K562 (cell line): Measurements from ENCODE around the gene NDUFB5. TPM values are rescaled to one million over a fixed set of nuclear protein-coding genes. Genes with fewer than 3 reads are reported as not detected.
A peak's percentile ranks its signal among the peaks of the same experiment; 100 is the strongest.

Source experiments
- ATF7 ChIP-seq: fragments of 450-650 bp; IDR thresholded peaks from 2 replicates; pipeline ENCODE4 v1.7.1; 2014; ENCODE audit warnings: mild to moderate bottlenecking, moderate library complexity
- FOXK2 ChIP-seq, 2 experiments: fragments of 450-650 bp; IDR thresholded peaks in 1 of 2; conservative IDR thresholded peaks in 1 of 2; 2 replicates each; pipeline ENCODE4 v1.6.1; 2016; ENCODE audit warnings: low read depth in 2 of 2, mild to moderate bottlenecking in 1 of 2
- GATAD2B ChIP-seq: fragments of 450-650 bp; IDR thresholded peaks from 2 replicates; pipeline ENCODE4 v1.6.1; 2017; ENCODE audit warnings: mild to moderate bottlenecking, borderline replicate concordance
- HCFC1 ChIP-seq: IDR thresholded peaks from 2 replicates; pipeline ENCODE4 v1.6.1; 2012; ENCODE audit warnings: low read depth, low read length, improper control_type of control experiment
- KHSRP ChIP-seq: fragments of 450-650 bp; IDR thresholded peaks from 2 replicates; pipeline ENCODE4 v1.6.1; 2017
- KLF13 ChIP-seq: fragments of 450-650 bp; IDR thresholded peaks from 2 replicates; pipeline ENCODE4 v1.6.1; 2016; ENCODE audit warnings: missing genetic modification characterization, low read depth, mild to moderate bottlenecking, missing compliant biosample characterization, moderate library complexity, borderline replicate concordance
- LCOR ChIP-seq: sonication (generic); formaldehyde crosslinking; IDR thresholded peaks from 2 replicates; pipeline ENCODE4 v1.8.0; 2022; ENCODE audit warnings: mild to moderate bottlenecking, missing genetic modification reagents
- NFE2 ChIP-seq: IDR thresholded peaks from 2 replicates; pipeline ENCODE4 v1.6.1; 2014; ENCODE audit warnings: antibody characterized with exemption, low read depth
- SUPT5H ChIP-seq: fragments of 450-650 bp; IDR thresholded peaks from 2 replicates; pipeline ENCODE4 v1.6.1; 2016
- TEAD1 ChIP-seq, 2 experiments: fragments of 450-650 bp in 1 of 2; sonication (generic) in 1 of 2; formaldehyde crosslinking; IDR thresholded peaks; 2 replicates each; pipeline versions ENCODE4 v1.4.0 to v1.8.0; 2020 to 2022; ENCODE audit warnings: mild to moderate bottlenecking in 2 of 2, missing genetic modification reagents in 1 of 2
- TRIM24 ChIP-seq, 2 experiments: fragments of 450-650 bp; IDR thresholded peaks; 2 replicates each; pipeline ENCODE4 v1.6.1; 2016
- ZFP91 ChIP-seq: sonication (generic); formaldehyde crosslinking; IDR thresholded peaks from 2 replicates; pipeline ENCODE4 v1.8.0; 2022; ENCODE audit warnings: mild to moderate bottlenecking, missing genetic modification reagents
- ZKSCAN8 ChIP-seq: fragments of 200-800 bp; sonication (Bioruptor generic); IDR thresholded peaks from 2 replicates; pipeline ENCODE4 v1.6.1; 2016; ENCODE audit warnings: missing genetic modification characterization, missing compliant biosample characterization
- ZNF197 ChIP-seq: fragments of 200-800 bp; sonication (Bioruptor generic); IDR thresholded peaks from 2 replicates; pipeline ENCODE4 v1.6.1; 2016; ENCODE audit warnings: low read depth, missing genetic modification characterization, missing compliant biosample characterization
- ZNF217 ChIP-seq: sonication (generic); formaldehyde crosslinking; IDR thresholded peaks from 2 replicates; pipeline ENCODE4 v1.8.0; 2022; ENCODE audit warnings: mild to moderate bottlenecking, missing genetic modification reagents
- ZNF707 ChIP-seq: fragments of 250-450 bp; sonication (Bioruptor Pico); conservative IDR thresholded peaks from 2 replicates; pipeline ENCODE4 v1.8.0; 2022; ENCODE audit warnings: inconsistent platforms, mild to moderate bottlenecking, moderate library complexity
- polyA plus RNA-seq, 8 experiments: library from polyadenylated mRNA; depleted of rRNA in 4 of 8; stranded (reverse) in 5 of 8; unstranded in 3 of 8; fragments of >200 nt; fragmentation: Nextera tagmentation in 2 of 8; fragmentation: Illumina TruSeq in 1 of 8; extraction: Ambion mirVana in 2 of 8; extraction: Trizol in 1 of 8; gene quantifications; 2 replicates each; pipeline versions ENCODE4 v1.2.1 to v1.2.3, GENCODE V29; 2011 to 2014; ENCODE audit warnings: inconsistent platforms in 1 of 8, missing spikeins in 1 of 8
- total RNA-seq, 7 experiments: library from RNA; depleted of rRNA in 6 of 7; stranded (reverse); fragments of >200 nt in 6 of 7; fragmentation: Illumina TruSeq in 2 of 7; extraction: Trizol in 2 of 7; gene quantifications; 2 replicates each; pipeline versions ENCODE4 v1.2.1 to v1.2.3, GENCODE V29; 2011 to 2021; ENCODE audit warnings: low replicate concordance in 1 of 7
- TF ChIP-seq, protein P1 (sequence below): fragments of 250-450 bp; sonication (Bioruptor Pico); IDR thresholded peaks from 2 replicates; pipeline ENCODE4 v1.8.0; 2022; ENCODE audit warnings: moderate library complexity, mild to moderate bottlenecking, inconsistent platforms
- TF ChIP-seq, protein P2 (sequence below): fragments of 200-800 bp; sonication (Bioruptor generic); IDR thresholded peaks from 2 replicates; pipeline ENCODE4 v1.6.1; 2017; ENCODE audit warnings: missing genetic modification characterization, missing compliant biosample characterization
- TF ChIP-seq, protein P3 (sequence below), 2 experiments: fragments of 150-350 bp in 1 of 2; IDR thresholded peaks; 2 replicates each; pipeline ENCODE4 v1.6.1; 2012 to 2016; ENCODE audit warnings: low read depth in 2 of 2, low read length in 2 of 2, mild to moderate bottlenecking in 1 of 2, moderate library complexity in 1 of 2
- TF ChIP-seq, protein P4 (sequence below): fragments of 250-450 bp; sonication (Bioruptor Pico); IDR thresholded peaks from 2 replicates; pipeline ENCODE4 v1.5.0; 2021

NDUFB5 gene
- total and polyA plus RNA-seq, 9 of the 15 experiments (the other 6 are each of a cell fraction or from before 2014, with no cell fraction given), result 128 to 466 (median 176) TPM

- TF ChIP-seq LCOR (CRISPR knock-in tag) (peak; percentile 16; the same call in 1 of the 2 replicates), TEAD1 (CRISPR knock-in tag; IDR thresholded peaks at IDR 0.05) (peak in 1 of 2 experiments; percentile 60; a peak in 1 of 4 replicates), KLF13 (tag) (peak; percentile 30; the same call in 1 of the 2 replicates), GATAD2B (no peak), ZFP91 (CRISPR knock-in tag) (no peak), ZNF197 (CRISPR knock-in tag) (no peak), KHSRP (no peak), HCFC1 (peak; percentile 29), ZNF707 (CRISPR knock-in tag) (no peak), NFE2 (no peak), ATF7 (peak; percentile 78), TRIM24 (IDR thresholded peaks at IDR 0.05) (no peak), ZNF217 (CRISPR knock-in tag) (no peak), SUPT5H (peak; percentile 98), FOXK2 (conservative IDR thresholded peaks at IDR 0.05 in 1 of 2, IDR thresholded peaks at IDR 0.05 in 1 of 2; ENCODE audit: low read depth in 2 of 2) (peak; percentile 60 to 67; a peak in 3 of 4 replicates), ZKSCAN8 (CRISPR knock-in tag) (no peak)
- TF ChIP-seq, protein P1, sequence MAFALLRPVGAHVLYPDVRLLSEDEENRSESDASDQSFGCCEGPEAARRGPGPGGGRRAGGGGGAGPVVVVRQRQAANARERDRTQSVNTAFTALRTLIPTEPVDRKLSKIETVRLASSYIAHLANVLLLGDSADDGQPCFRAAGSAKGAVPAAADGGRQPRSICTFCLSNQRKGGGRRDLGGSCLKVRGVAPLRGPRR (CRISPR knock-in tag), result no peak
- TF ChIP-seq, protein P2, sequence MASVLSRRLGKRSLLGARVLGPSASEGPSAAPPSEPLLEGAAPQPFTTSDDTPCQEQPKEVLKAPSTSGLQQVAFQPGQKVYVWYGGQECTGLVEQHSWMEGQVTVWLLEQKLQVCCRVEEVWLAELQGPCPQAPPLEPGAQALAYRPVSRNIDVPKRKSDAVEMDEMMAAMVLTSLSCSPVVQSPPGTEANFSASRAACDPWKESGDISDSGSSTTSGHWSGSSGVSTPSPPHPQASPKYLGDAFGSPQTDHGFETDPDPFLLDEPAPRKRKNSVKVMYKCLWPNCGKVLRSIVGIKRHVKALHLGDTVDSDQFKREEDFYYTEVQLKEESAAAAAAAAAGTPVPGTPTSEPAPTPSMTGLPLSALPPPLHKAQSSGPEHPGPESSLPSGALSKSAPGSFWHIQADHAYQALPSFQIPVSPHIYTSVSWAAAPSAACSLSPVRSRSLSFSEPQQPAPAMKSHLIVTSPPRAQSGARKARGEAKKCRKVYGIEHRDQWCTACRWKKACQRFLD, result peak; percentile 74; the same call in 1 of the 2 replicates
- TF ChIP-seq, protein P3, sequence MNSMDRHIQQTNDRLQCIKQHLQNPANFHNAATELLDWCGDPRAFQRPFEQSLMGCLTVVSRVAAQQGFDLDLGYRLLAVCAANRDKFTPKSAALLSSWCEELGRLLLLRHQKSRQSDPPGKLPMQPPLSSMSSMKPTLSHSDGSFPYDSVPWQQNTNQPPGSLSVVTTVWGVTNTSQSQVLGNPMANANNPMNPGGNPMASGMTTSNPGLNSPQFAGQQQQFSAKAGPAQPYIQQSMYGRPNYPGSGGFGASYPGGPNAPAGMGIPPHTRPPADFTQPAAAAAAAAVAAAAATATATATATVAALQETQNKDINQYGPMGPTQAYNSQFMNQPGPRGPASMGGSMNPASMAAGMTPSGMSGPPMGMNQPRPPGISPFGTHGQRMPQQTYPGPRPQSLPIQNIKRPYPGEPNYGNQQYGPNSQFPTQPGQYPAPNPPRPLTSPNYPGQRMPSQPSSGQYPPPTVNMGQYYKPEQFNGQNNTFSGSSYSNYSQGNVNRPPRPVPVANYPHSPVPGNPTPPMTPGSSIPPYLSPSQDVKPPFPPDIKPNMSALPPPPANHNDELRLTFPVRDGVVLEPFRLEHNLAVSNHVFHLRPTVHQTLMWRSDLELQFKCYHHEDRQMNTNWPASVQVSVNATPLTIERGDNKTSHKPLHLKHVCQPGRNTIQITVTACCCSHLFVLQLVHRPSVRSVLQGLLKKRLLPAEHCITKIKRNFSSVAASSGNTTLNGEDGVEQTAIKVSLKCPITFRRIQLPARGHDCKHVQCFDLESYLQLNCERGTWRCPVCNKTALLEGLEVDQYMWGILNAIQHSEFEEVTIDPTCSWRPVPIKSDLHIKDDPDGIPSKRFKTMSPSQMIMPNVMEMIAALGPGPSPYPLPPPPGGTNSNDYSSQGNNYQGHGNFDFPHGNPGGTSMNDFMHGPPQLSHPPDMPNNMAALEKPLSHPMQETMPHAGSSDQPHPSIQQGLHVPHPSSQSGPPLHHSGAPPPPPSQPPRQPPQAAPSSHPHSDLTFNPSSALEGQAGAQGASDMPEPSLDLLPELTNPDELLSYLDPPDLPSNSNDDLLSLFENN (IDR thresholded peaks at IDR 0.05; ENCODE audit: low read depth in 2 of 2, low read length in 2 of 2), result peak in 1 of 2 experiments; percentile 47; a peak in 1 of 4 replicates
- TF ChIP-seq, protein P4, sequence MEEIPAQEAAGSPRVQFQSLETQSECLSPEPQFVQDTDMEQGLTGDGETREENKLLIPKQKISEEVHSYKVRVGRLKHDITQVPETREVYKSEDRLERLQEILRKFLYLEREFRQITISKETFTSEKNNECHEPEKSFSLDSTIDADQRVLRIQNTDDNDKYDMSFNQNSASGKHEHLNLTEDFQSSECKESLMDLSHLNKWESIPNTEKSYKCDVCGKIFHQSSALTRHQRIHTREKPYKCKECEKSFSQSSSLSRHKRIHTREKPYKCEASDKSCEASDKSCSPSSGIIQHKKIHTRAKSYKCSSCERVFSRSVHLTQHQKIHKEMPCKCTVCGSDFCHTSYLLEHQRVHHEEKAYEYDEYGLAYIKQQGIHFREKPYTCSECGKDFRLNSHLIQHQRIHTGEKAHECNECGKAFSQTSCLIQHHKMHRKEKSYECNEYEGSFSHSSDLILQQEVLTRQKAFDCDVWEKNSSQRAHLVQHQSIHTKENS (CRISPR knock-in tag), result no peak
Measured at GRCh38 chr3:179562591-179563270, 41.9 kb upstream of the NDUFB5 start, which contains the start of gene ACTL6A (continued).
